Dendritic cell treated with granulocyte-macrophage colony-stimulating factor and Interleukin-4, amounts not matched to agents 40 ng/mL and 50 ng/mL, for 4 days (primary cell): ENCODE measurements around the gene CHRNA9.

Experiments
- H3K27ac Mint-ChIP-seq: one replicate; pipeline ENCODE4 v1.8.0; 2022; ENCODE audit warnings: mild to moderate bottlenecking, mixed read lengths
- H3K27me3 Mint-ChIP-seq: one replicate; pipeline ENCODE4 v1.8.0; 2022; ENCODE audit warnings: mild to moderate bottlenecking, mixed read lengths
- H3K36me3 Mint-ChIP-seq: one replicate; pipeline ENCODE4 v1.8.0; 2022; ENCODE audit warnings: low read depth, mixed read lengths
- H3K4me1 Mint-ChIP-seq: one replicate; pipeline ENCODE4 v1.8.0; 2022; ENCODE audit warnings: low read depth, mixed read lengths
- H3K4me3 Mint-ChIP-seq: one replicate; pipeline ENCODE4 v1.8.0; 2022; ENCODE audit warnings: mild to moderate bottlenecking, moderate library complexity, mixed read lengths
- H3K9me3 Mint-ChIP-seq: one replicate; pipeline ENCODE4 v1.8.0; 2022; ENCODE audit warnings: mixed read lengths
- intact Hi-C: fragments of 100-400 bp; cut with micrococcal nuclease; formaldehyde crosslinking; loops from one replicate; pipeline ENCODE4 v1.15.0; 2022

CHRNA9 gene

GRCh38 chr4:40335525-40335894, 377 bp downstream of the CHRNA9 start:
- Mint-ChIP-seq H3K27ac (no peak overlapping the region), H3K36me3 (no peaks in the 10 kb centered on the region), H3K9me3 (no peaks in the 10 kb centered on the region), H3K27me3 (peaks cover 2% of the 10 kb centered on the region), H3K4me1 (no peaks in the 10 kb centered on the region), H3K4me3 (no peak overlapping the region)
- intact Hi-C loops, result no loop called here

GRCh38 chr4:40337051-40337450, 1.9 kb downstream of the CHRNA9 start:
- Mint-ChIP-seq H3K9me3 (no peaks in the 10 kb centered on the region), H3K36me3 (no peaks in the 10 kb centered on the region), H3K27me3 (peaks cover 2% of the 10 kb centered on the region), H3K4me1 (no peaks in the 10 kb centered on the region), H3K27ac (no peak overlapping the region), H3K4me3 (no peak overlapping the region)
- intact Hi-C loops, result no loop called here

- intact Hi-C loops, result no loop called here
- Mint-ChIP-seq H3K27me3 (peaks cover 3% of the 10 kb centered on the region), H3K27ac (no peak overlapping the region), H3K4me1 (no peaks in the 10 kb centered on the region), H3K36me3 (no peaks in the 10 kb centered on the region), H3K4me3 (no peak overlapping the region), H3K9me3 (peaks cover 5% of the 10 kb centered on the region)
Measured at GRCh38 chr4:40337523-40337922, 2.4 kb downstream of the CHRNA9 start.

- H3K4me3 Mint-ChIP-seq, result no peak overlapping the region
- no peaks in the 10 kb centered on the region for H3K36me3 Mint-ChIP-seq
- H3K4me1 Mint-ChIP-seq, result no peaks in the 10 kb centered on the region
- intact Hi-C loops, result no loop called here
- peaks cover 11% of the 10 kb centered on the region for H3K9me3 Mint-ChIP-seq
- H3K27me3 Mint-ChIP-seq, result peaks cover 2% of the 10 kb centered on the region
- no peak overlapping the region for H3K27ac Mint-ChIP-seq
Measured at GRCh38 chr4:40340030-40340429, 4.9 kb downstream of the CHRNA9 start.

- intact Hi-C loops, result no loop called here
- Mint-ChIP-seq H3K9me3 (peaks cover 13% of the 10 kb centered on the region), H3K36me3 (no peaks in the 10 kb centered on the region), H3K27me3 (peaks cover under 1% of the 10 kb centered on the region), H3K27ac (no peak overlapping the region), H3K4me3 (no peak overlapping the region), H3K4me1 (no peaks in the 10 kb centered on the region)
Measured at GRCh38 chr4:40347472-40347871, 12.3 kb downstream of the CHRNA9 start.

- intact Hi-C loops, result no loop called here
- H3K27ac Mint-ChIP-seq, result no peak overlapping the region
- no peaks in the 10 kb centered on the region for H3K4me1 Mint-ChIP-seq
- H3K36me3 Mint-ChIP-seq, result no peaks in the 10 kb centered on the region
- H3K9me3 Mint-ChIP-seq, result peaks cover 8% of the 10 kb centered on the region
- no peaks in the 10 kb centered on the region for H3K27me3 Mint-ChIP-seq
- H3K4me3 Mint-ChIP-seq, result no peak overlapping the region
Measured at GRCh38 chr4:40348000-40348399, 12.9 kb downstream of the CHRNA9 start.

- no peak overlapping the region for H3K27ac Mint-ChIP-seq
- H3K4me1 Mint-ChIP-seq, result no peaks in the 10 kb centered on the region
- H3K9me3 Mint-ChIP-seq, result peaks cover 6% of the 10 kb centered on the region
- intact Hi-C loops, result no loop called here
- H3K4me3 Mint-ChIP-seq, result no peak overlapping the region
- no peaks in the 10 kb centered on the region for H3K36me3 Mint-ChIP-seq
- no peaks in the 10 kb centered on the region for H3K27me3 Mint-ChIP-seq
Measured at GRCh38 chr4:40349561-40350198, 14.5 kb downstream of the CHRNA9 start.

- intact Hi-C loops, result no loop called here
- Mint-ChIP-seq H3K27me3 (no peaks in the 10 kb centered on the region), H3K27ac (no peak overlapping the region), H3K9me3 (peaks cover 6% of the 10 kb centered on the region), H3K36me3 (no peaks in the 10 kb centered on the region), H3K4me3 (no peak overlapping the region), H3K4me1 (no peaks in the 10 kb centered on the region)
Measured at GRCh38 chr4:40350627-40351227, 15.6 kb downstream of the CHRNA9 start.

GRCh38 chr4:40354158-40354557, 19.0 kb downstream of the CHRNA9 start:
- intact Hi-C loops, result no loop called here
- Mint-ChIP-seq H3K4me1 (no peaks in the 10 kb centered on the region), H3K36me3 (no peaks in the 10 kb centered on the region), H3K9me3 (peaks cover 6% of the 10 kb centered on the region), H3K27me3 (no peaks in the 10 kb centered on the region), H3K4me3 (no peak overlapping the region), H3K27ac (no peak overlapping the region)

GRCh38 chr4:40355131-40355530, 20.0 kb downstream of the CHRNA9 start:
- Mint-ChIP-seq H3K36me3 (no peaks in the 10 kb centered on the region), H3K27ac (no peak overlapping the region), H3K4me3 (no peak overlapping the region), H3K4me1 (no peaks in the 10 kb centered on the region), H3K9me3 (peaks cover 6% of the 10 kb centered on the region), H3K27me3 (no peaks in the 10 kb centered on the region)
- intact Hi-C loops, result no loop called here

GRCh38 chr4:40357738-40358137, 22.6 kb downstream of the CHRNA9 start:
- H3K9me3 Mint-ChIP-seq, result no peaks in the 10 kb centered on the region
- H3K4me1 Mint-ChIP-seq, result no peaks in the 10 kb centered on the region
- H3K27ac Mint-ChIP-seq, result no peak overlapping the region
- intact Hi-C loops, result no loop called here
- no peaks in the 10 kb centered on the region for H3K36me3 Mint-ChIP-seq
- H3K27me3 Mint-ChIP-seq, result no peaks in the 10 kb centered on the region
- H3K4me3 Mint-ChIP-seq, result no peak overlapping the region

GRCh38 chr4:40361338-40361737, 26.2 kb downstream of the CHRNA9 start:
- Mint-ChIP-seq H3K4me1 (no peaks in the 10 kb centered on the region), H3K27me3 (no peaks in the 10 kb centered on the region), H3K9me3 (no peaks in the 10 kb centered on the region), H3K27ac (no peak overlapping the region), H3K4me3 (no peak overlapping the region), H3K36me3 (no peaks in the 10 kb centered on the region)
- intact Hi-C loops, result no loop called here

GRCh38 chr4:40363382-40363920, 28.3 kb downstream of the CHRNA9 start:
- no peaks in the 10 kb centered on the region for H3K27me3 Mint-ChIP-seq
- no peaks in the 10 kb centered on the region for H3K9me3 Mint-ChIP-seq
- no peak overlapping the region for H3K4me3 Mint-ChIP-seq
- H3K4me1 Mint-ChIP-seq, result no peaks in the 10 kb centered on the region
- no peak overlapping the region for H3K27ac Mint-ChIP-seq
- no peaks in the 10 kb centered on the region for H3K36me3 Mint-ChIP-seq
- intact Hi-C loops, result no loop called here

GRCh38 chr4:40363945-40364344, 28.8 kb downstream of the CHRNA9 start:
- Mint-ChIP-seq H3K27me3 (no peaks in the 10 kb centered on the region), H3K4me1 (no peaks in the 10 kb centered on the region), H3K4me3 (no peak overlapping the region), H3K9me3 (no peaks in the 10 kb centered on the region), H3K36me3 (no peaks in the 10 kb centered on the region), H3K27ac (no peak overlapping the region)
- intact Hi-C loops, result no loop called here

GRCh38 chr4:40365766-40366165, 30.6 kb downstream of the CHRNA9 start:
- Mint-ChIP-seq H3K4me1 (no peaks in the 10 kb centered on the region), H3K36me3 (no peaks in the 10 kb centered on the region), H3K4me3 (no peak overlapping the region), H3K27ac (no peak overlapping the region), H3K27me3 (no peaks in the 10 kb centered on the region), H3K9me3 (no peaks in the 10 kb centered on the region)
- intact Hi-C loops, result no loop called here
